Measurements from ENCODE around the gene GPRC5D. TPM values are rescaled to one million over a fixed set of nuclear protein-coding genes. Genes with fewer than 3 reads are reported as not detected.
A peak's percentile ranks its signal among the peaks of the same experiment; 100 is the strongest.

Gene GPRC5D
- total RNA-seq, 4 donors from 2014 or later, result 1.3 TPM; not detected in 3

GRCh38 chr12:12926571-12927071, 25.3 kb downstream of the GPRC5D start:
- Histone ChIP-seq H3K4me3 (peak overlapping the region in 2 of 4 donors; percentile 14 to 18), H3K27me3 (no peaks in the 10 kb centered on the region), H3K9me3 (no peaks in the 10 kb centered on the region), H3K4me1 (peaks cover 0 to 9% (median 0%) of the 10 kb centered on the region in 4 donors), H3K27ac (peak overlapping the region in 2 of 4 donors; percentile 58 to 82), H3K36me3 (no peaks in the 10 kb centered on the region)
- DNase-seq, result no peak
- TF ChIP-seq, protein P1, sequence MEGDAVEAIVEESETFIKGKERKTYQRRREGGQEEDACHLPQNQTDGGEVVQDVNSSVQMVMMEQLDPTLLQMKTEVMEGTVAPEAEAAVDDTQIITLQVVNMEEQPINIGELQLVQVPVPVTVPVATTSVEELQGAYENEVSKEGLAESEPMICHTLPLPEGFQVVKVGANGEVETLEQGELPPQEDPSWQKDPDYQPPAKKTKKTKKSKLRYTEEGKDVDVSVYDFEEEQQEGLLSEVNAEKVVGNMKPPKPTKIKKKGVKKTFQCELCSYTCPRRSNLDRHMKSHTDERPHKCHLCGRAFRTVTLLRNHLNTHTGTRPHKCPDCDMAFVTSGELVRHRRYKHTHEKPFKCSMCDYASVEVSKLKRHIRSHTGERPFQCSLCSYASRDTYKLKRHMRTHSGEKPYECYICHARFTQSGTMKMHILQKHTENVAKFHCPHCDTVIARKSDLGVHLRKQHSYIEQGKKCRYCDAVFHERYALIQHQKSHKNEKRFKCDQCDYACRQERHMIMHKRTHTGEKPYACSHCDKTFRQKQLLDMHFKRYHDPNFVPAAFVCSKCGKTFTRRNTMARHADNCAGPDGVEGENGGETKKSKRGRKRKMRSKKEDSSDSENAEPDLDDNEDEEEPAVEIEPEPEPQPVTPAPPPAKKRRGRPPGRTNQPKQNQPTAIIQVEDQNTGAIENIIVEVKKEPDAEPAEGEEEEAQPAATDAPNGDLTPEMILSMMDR (IDR thresholded peaks at IDR 0.05), result no peak
- no peak for TF ChIP-seq POLR2A (IDR thresholded peaks at IDR 0.05)

- TF ChIP-seq POLR2A (IDR thresholded peaks at IDR 0.05), result no peak
- TF ChIP-seq, protein P1 (IDR thresholded peaks at IDR 0.05), result no peak
- Histone ChIP-seq H3K27me3 (no peaks in the 10 kb centered on the region), H3K4me1 (peaks cover 0 to 9% (median 0%) of the 10 kb centered on the region in 4 donors), H3K4me3 (no peak overlapping the region), H3K9me3 (no peaks in the 10 kb centered on the region), H3K36me3 (no peaks in the 10 kb centered on the region), H3K27ac (no peak overlapping the region)
- no peak for DNase-seq
These were observed 26.6 kb downstream of the GPRC5D start for GRCh38 chr12:12925388-12925787.

DNA sequence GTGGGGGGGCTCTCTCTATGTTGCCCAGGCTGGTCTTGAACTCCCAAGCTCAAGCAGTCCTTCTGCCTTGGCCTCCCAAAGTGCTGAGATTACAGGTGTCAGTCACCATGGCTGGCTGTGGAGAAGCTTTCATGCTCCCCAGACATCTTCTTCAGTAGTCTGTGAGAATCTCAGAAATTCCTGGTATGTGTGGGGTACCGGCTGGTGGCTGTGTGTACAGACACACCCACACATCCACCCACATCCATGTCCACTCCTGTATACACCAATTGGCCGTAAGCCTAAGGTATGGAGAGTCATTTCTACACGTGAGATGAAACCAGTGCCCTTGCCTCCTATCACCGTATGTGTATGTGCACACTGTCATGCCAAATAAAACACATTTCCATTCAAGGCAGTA, 27.8 kb downstream of the GPRC5D start:
- no peak for TF ChIP-seq POLR2A (IDR thresholded peaks at IDR 0.05)
- TF ChIP-seq, protein P1 (IDR thresholded peaks at IDR 0.05), result no peak
- Histone ChIP-seq H3K9me3 (no peaks in the 10 kb centered on the region), H3K4me1 (peaks cover 0 to 9% (median 0%) of the 10 kb centered on the region in 4 donors), H3K36me3 (no peaks in the 10 kb centered on the region), H3K4me3 (no peak overlapping the region), H3K27ac (no peak overlapping the region), H3K27me3 (no peaks in the 10 kb centered on the region)
- DNase-seq, result no peak

DNA sequence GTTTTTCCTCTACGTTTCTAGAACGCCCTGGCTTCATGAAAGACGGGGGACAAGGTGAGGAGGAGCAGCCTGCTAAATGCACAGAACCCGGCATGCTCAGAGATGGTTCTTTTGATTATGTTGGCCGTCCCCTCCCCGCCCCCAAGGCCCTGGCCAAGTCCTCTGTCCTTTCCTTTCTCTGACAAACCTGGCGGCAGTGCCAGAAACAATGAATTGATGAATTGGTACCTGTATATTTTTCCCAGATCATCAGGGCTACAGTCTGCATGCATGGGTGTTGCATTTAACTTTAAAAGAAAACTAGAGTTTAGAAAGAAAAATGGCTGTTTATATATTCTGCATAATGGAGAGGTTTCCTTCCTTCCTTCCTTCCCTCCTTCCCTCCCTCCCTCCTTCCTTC, 29.0 kb downstream of the GPRC5D start:
- Histone ChIP-seq H3K9me3 (no peaks in the 10 kb centered on the region), H3K36me3 (no peaks in the 10 kb centered on the region), H3K27me3 (no peaks in the 10 kb centered on the region), H3K27ac (no peak overlapping the region), H3K4me1 (peaks cover 0 to 9% (median 0%) of the 10 kb centered on the region in 4 donors), H3K4me3 (no peak overlapping the region)
- TF ChIP-seq, protein P1 (IDR thresholded peaks at IDR 0.05), result no peak
- TF ChIP-seq POLR2A (IDR thresholded peaks at IDR 0.05), result no peak
- DNase-seq, result no peak

GRCh38 chr12:12922191-12922616, 29.8 kb downstream of the GPRC5D start:
- TF ChIP-seq, protein P1 (IDR thresholded peaks at IDR 0.05), result no peak
- TF ChIP-seq POLR2A (IDR thresholded peaks at IDR 0.05), result no peak
- Histone ChIP-seq H3K27me3 (no peaks in the 10 kb centered on the region), H3K36me3 (no peaks in the 10 kb centered on the region), H3K27ac (no peak overlapping the region), H3K4me1 (peaks cover 0 to 9% (median 0%) of the 10 kb centered on the region in 4 donors), H3K9me3 (no peaks in the 10 kb centered on the region), H3K4me3 (no peak overlapping the region)
- DNase-seq, result no peak

Measured in Peyer's patch (tissue), 4 donors.